Neural crest cell (in vitro differentiated cells): ENCODE results near the gene HGS. TPM values are rescaled to one million over a fixed set of nuclear protein-coding genes. Genes with fewer than 3 reads are reported as not detected.

Experiments used
- DNase-seq: peaks from one replicate; pipeline ENCODE4 v3.0.0; 2021; ENCODE audit warnings: low read depth, mixed read lengths, low spot score
- H3K27ac Mint-ChIP-seq: one replicate; pipeline ENCODE4 v1.8.0; 2021; ENCODE audit warnings: mild to moderate bottlenecking, mixed read lengths; ENCODE audit not compliant: unreplicated experiment
- H3K27me3 Mint-ChIP-seq: 2 replicates; pipeline ENCODE4 v1.8.0; 2021; ENCODE audit warnings: low read depth, mild to moderate bottlenecking, mixed read lengths
- H3K36me3 Mint-ChIP-seq: 2 replicates; pipeline ENCODE4 v1.8.0; 2021; ENCODE audit warnings: low read depth, mild to moderate bottlenecking, mixed read lengths
- H3K4me1 Mint-ChIP-seq: 2 replicates; pipeline ENCODE4 v1.8.0; 2021; ENCODE audit warnings: mixed read lengths
- H3K4me3 Mint-ChIP-seq: one replicate; pipeline ENCODE4 v1.8.0; 2021; ENCODE audit warnings: mild to moderate bottlenecking, mixed read lengths
- H3K9me3 Mint-ChIP-seq: 2 replicates; pipeline ENCODE4 v1.8.0; 2021; ENCODE audit warnings: mixed read lengths
- CTCF ChIP-seq: fragments of 200-600 bp; sonication (generic); conservative IDR thresholded peaks from 2 replicates; pipeline ENCODE4 v1.5.0; 2021; ENCODE audit warnings: antibody characterized with exemption, mild to moderate bottlenecking
- total RNA-seq: library from RNA; stranded (reverse); gene quantifications from 2 replicates; pipeline ENCODE4 v1.2.1, GENCODE V29; 2021

HGS gene
- total RNA-seq, 1 donor from 2014 or later: 103 TPM

- Mint-ChIP-seq H3K36me3 (peaks cover 9% of the 10 kb centered on the region), H3K27ac (no peak overlapping the region), H3K4me1 (peaks cover 16% of the 10 kb centered on the region), H3K9me3 (no peaks in the 10 kb centered on the region), H3K4me3 (no peak overlapping the region), H3K27me3 (peaks cover 23% of the 10 kb centered on the region)
- no peak for TF ChIP-seq CTCF
- DNase-seq: no peak
These were observed 23.2 kb downstream of the HGS start for GRCh38 chr17:81706757-81707624.

GRCh38 chr17:81707725-81708646, 24.2 kb downstream of the HGS start:
- Mint-ChIP-seq H3K36me3 (peaks cover 12% of the 10 kb centered on the region), H3K27me3 (peaks cover 27% of the 10 kb centered on the region)

GRCh38 chr17:81708739-81709185, 25.0 kb downstream of the HGS start:
- peaks cover 15% of the 10 kb centered on the region for H3K36me3 Mint-ChIP-seq
- peaks cover 19% of the 10 kb centered on the region for H3K4me1 Mint-ChIP-seq
- peak overlapping the region; percentile 77 for H3K4me3 Mint-ChIP-seq
- peaks cover 31% of the 10 kb centered on the region for H3K27me3 Mint-ChIP-seq
- no peak for TF ChIP-seq CTCF
- no peak for DNase-seq
- H3K27ac Mint-ChIP-seq: no peak overlapping the region
- H3K9me3 Mint-ChIP-seq: no peaks in the 10 kb centered on the region

More at GRCh38 chr17:81707725-81708646, 24.2 kb downstream of the HGS start:
- no peak overlapping the region for H3K27ac Mint-ChIP-seq
- H3K4me3 Mint-ChIP-seq: peak overlapping the region; percentile 77
- H3K4me1 Mint-ChIP-seq: peaks cover 14% of the 10 kb centered on the region
- no peak for DNase-seq
- no peak for TF ChIP-seq CTCF
- H3K9me3 Mint-ChIP-seq: no peaks in the 10 kb centered on the region

GRCh38 chr17:81710514-81711308, 26.9 kb downstream of the HGS start:
- Mint-ChIP-seq H3K4me1 (peaks cover 19% of the 10 kb centered on the region), H3K27me3 (peaks cover 31% of the 10 kb centered on the region), H3K9me3 (no peaks in the 10 kb centered on the region), H3K27ac (no peak overlapping the region), H3K4me3 (peak overlapping the region; percentile 83), H3K36me3 (peaks cover 13% of the 10 kb centered on the region)
- TF ChIP-seq CTCF: no peak
- no peak for DNase-seq
